ENCODE data around the gene RPL7L1.
"Not testable (repeated sequence)": the region's sequence is repeated elsewhere in the genome, so short reads cannot be mapped to it uniquely, and the experiment has no call there.

The RPL7L1 gene

DNA sequence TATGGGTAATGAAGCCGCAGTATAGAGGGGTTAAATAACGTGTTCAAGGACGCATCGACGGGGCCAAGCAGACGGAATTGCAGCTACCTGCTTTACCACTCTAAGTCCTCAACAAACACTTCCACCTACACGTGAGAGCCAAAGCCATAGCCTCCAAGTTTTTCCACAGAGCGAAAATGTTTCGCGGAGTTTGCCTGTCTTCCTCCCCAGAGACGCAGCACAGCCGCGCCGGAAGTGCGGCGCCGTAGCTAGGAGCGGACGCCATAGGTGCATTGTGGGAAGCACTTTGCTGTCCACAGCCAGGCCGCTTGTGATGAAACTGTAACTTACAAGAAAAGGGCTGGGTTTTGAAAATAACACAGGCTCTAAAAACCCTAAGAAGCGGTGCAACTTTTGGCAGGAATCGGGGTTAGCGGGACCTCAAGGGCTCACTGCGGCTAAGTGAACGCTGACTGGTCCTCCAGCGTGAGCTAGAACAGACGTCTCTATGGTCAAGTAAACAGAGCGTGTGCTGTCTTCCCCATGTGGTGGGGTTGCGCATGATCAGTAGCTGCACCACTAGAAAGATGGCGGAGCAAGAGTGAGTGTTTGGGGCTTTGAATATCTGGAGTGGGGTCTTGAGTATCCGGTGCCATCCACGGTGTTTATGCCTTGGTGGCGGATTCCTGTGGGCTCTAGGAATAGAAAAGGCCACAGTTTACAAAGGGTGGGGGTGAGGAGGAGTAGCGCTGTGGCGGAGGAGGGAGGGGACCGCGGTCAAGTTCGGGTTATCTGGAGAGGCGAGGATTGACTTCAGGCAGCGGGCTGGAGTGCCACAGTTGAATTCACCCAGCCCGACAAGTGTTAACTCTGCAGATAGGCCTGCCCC lies at the start of gene RPL7L1:
TSS of gene RPL7L1 (plus strand) at position 245 of the 868 bp plus-strand sequence. CDS start at position 540, 295 bp downstream.
- DNase-seq (ENCODE audit: low read depth in 2 of 3, low spot score in 1 of 3) = peak; percentile 71 to 74 (median 72)

DNA sequence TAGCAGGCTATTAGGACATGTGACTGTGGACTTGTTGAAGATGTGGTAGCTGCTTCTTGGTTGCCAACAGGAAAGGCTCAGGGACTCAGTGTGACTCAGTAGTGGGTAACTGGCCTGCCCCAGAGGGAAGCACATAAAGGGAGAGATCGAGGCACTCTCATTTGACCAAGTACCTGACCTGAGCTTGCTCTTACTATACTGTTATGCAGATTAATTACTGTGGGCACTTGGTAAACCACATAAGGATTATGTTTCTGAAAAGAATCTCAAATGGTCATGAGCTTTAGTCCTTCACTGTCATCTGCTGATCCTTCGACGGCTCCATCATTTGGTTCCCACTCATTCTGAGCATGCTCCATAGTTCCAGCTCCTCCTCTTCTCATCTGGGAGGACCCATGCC lies 48.2 kb upstream of the RPL7L1 start:
- DNase-seq (ENCODE audit: low read depth in 2 of 3, low spot score in 1 of 3) = no peak

DNA sequence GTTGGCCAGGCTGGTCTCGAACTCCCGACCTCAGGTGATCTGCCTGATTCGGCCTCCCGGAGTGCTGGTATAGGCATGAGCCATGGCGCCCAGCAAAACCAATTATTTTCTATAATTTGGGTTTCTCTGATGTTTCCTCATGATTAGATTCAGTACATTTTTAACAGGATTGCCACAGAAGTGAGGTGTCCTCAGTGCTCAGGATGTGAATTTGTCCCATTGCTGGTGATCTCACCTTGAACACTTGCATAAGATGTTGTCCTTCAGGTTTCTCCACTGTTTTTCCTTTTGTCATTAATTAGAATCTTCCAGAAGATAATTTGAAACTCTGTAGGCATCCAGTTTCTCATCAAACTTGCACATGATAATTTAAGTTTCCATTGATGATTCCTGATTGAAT lies 45.4 kb upstream of the RPL7L1 start:
- no peak for DNase-seq (ENCODE audit: low read depth in 2 of 3, low spot score in 1 of 3)

DNA sequence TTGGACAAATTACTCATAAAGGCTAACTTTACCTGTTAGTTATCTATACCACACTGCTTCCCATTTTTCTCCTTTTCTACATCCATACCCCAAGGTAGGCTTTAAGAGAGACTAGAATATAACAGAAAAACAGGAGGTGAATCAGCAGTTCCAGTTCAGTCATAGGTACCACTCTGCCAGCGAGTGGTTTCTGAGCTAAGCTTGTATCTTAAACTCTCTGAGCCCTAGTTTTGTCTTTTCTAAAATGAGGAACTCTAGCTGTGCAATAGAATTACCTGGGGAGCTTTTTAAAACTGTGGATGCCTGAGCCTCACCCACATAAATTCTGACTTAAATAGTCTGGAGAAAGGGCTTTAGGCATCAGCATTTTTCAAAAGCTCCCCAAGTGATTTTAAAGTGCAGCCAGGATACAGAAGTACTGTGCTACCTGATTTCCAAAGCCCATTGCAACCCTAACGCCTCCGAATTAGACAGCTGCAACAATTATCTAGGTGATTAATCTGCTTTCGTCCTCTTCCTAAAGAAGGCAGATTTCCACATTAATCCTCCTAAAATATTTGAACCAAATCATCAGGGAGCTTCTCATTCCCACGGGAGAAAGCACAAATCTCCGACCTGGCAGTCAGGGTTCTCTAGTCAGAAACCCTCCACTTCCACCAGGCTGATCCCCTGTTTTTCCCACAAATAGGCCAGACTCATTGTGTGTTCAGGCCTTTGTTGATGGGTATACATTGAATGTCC lies 37.4 kb upstream of the RPL7L1 start:
- DNase-seq (ENCODE audit: low read depth in 2 of 3, low spot score in 1 of 3) = no peak

DNA sequence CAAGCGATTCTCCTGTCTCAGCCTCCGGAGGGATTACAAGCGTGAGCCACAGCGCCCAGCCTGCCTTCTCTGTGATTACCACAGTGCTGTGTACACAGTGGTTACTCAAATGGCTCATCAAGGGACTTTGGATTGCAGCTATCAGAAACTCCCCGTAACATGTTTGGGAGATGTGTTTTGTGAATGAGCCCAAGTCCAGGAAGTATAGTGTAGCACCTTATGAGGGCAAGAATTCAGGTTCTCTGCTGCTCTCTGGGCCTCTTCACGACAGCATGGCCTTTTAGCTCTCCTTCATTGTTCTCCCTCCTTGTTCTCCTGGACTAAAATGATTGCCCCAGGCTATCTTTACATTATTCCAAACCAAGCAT lies 34.1 kb upstream of the RPL7L1 start:
- no peak for DNase-seq (ENCODE audit: low read depth in 2 of 3, low spot score in 1 of 3)

DNA sequence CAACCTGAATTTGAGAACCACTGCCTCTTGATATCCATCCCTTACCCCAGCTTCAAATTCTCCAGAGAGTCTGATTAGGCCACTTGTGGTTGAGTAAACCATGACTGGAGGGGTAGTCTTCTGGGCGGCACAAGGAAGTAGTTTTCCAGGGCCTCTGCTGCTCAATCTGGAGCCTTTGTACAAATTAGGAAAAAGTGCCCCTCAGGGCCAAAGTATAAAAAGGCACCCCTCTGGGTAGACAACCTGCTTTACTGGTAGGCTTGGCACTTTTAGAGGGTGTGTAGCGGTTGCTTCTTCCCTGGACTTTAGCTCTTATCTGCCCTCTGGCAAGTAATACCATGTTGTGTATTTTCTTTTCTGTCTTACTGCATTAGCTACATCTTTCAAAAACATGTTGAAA lies 32.9 kb upstream of the RPL7L1 start:
- no peak for DNase-seq (ENCODE audit: low read depth in 2 of 3, low spot score in 1 of 3)

DNA sequence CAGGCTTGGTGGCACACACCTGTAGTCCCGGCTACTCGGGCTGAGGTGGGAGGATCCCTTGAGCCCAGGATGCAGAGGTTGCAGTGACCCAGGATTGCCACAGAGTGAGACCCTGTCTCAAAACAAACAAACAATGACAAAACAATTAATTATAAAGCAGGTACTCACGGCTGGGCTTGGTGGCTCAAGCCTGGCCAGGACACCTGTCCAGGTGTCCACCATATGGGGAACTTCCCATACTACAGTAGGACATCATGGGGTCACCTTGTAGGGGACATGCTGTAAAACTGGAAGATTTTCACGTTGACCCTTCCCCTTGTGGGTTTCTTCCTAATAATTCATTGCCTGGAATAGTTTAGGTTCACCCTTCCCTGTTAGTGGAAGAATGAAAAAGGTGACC lies 30.7 kb upstream of the RPL7L1 start:
- DNase-seq (ENCODE audit: low read depth in 2 of 3, low spot score in 1 of 3) = no peak

DNA sequence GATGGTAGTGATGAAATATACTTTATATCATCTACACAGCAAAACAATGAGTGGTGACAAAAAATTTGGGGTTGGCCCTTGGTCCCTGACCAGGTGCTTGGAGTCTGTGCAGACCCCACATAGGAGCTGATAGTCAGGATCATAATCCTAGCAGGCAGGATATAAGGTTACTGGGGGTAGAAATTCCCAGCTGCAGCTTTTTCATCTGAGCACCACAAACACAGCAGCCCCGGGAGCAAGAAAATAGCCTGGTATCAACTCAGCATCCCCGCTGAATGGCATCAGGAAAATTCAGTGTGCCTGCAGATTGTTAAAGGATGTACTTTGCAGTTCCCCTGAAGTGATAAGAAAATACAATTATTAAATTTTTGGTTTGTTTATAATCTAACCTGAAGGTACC lies 27.8 kb upstream of the RPL7L1 start:
- DNase-seq (ENCODE audit: low read depth in 2 of 3, low spot score in 1 of 3) = no peak

DNA sequence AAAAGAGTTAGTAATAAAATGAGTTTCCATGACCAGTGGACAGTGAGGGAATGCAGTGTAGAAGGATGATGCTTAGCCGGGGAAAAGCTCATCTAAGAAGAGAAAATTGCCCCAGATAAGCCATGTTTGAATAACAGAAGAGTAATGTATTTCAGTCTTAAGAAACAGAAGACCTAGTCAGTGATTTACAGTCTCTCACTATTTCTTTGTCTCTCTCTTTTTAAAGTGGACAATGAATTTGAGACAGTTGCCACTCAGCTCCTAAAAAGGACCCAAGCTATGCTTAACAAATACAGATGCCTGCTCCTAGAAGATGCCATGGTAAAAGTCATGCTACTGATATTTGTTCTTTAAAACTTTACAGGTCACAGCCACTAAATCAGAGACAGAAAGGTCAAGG lies 19.4 kb upstream of the RPL7L1 start:
- DNase-seq (ENCODE audit: low read depth in 2 of 3, low spot score in 1 of 3) = no peak

DNA sequence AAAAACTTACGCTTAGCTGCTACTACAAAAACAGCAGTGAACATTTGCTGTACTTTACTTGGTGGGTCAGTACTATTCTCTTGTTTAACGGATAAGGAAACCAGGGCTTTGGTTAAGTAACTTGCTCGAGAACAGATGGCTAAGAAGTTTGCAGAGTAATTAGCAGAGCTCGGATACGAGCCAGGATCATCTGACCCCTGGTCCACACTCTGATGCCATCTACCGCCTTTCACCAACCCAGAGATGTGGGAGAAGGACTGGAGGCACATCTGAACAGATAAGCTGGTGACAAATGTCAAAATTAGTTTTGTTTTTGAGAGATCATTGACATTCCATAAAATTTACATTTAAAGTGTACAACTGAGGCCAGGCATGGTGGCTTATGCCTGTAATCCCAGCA lies 18.9 kb upstream of the RPL7L1 start:
- no peak for DNase-seq (ENCODE audit: low read depth in 2 of 3, low spot score in 1 of 3)

DNA sequence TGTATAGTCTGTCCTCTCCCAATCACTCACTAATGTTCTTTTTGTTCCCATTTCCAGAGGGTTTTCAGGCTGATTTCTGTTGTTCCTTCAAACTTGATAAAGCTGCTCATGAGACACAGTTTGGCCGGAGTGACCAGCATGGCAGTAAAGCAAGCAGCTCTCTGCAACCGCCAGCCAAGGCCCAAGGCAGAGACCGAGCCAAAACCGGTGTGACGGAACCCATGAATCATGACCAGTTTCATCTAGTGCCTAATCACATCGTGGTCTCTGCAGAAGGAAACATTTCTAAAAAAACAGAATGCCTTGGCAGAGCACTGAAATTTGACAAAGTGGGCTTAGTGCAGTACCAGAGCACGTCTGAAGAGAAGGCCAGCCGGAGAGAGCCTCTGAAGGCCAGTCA lies 14.8 kb upstream of the RPL7L1 start:
- DNase-seq (ENCODE audit: low read depth in 2 of 3, low spot score in 1 of 3) = no peak

DNA sequence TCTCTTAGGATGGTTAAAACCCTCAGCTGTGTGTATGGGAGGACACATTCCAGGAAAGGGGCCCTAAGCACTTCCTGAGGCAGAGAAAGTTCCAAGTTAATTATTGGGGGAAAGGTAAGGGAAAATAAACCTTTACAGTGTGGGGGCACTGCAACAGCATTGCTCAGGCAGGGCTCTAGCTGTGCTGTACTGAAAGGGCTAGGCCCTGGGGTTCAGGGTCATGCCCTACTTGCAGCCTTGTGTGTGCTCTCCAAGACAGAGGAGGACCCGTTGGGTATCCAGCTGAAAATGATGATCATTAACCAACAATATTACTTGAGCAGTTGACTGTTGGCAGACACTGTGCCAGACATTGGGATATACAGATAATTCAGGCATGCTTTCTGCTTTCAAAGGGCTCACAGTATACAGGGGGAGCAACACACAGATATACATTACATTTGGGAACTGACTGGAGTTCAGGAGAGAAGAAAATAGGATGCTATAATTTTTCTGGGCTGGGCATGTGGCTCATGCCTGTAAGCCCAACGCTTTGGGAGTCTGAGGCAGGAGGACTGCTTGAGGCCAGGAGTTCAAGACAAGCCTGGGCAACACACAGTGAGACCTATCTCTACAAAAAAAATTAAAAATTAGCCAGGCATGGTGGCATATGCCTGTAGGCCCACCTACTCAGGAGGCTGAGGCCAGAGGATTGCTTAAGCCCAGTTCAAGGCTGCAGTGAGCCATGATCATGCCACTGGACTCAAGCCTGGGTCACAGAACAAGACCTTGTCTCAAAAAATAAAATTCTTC lies 9.1 kb upstream of the RPL7L1 start:
- no peak for DNase-seq (ENCODE audit: low read depth in 2 of 3, low spot score in 1 of 3)

DNA sequence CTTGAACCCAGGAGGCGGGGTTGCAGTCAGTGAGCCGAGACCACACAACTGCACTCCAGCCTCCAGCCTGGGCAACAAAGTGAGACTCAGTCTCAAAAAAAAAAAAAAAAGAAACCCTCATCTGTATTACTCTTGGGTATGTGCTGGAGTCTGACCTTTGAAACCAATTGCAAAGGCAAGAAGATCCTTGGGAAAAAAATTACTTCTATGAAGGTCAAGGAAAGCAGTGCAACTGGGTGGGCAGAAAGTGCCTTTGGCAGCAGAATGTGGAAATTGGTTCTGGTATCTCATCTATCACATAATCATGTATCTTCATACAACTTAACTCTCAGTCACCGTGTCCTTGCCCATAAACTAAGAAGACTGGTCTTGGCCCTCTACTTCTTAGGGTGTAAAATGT lies 7.7 kb upstream of the RPL7L1 start:
- no peak for DNase-seq (ENCODE audit: low read depth in 2 of 3, low spot score in 1 of 3)

DNA sequence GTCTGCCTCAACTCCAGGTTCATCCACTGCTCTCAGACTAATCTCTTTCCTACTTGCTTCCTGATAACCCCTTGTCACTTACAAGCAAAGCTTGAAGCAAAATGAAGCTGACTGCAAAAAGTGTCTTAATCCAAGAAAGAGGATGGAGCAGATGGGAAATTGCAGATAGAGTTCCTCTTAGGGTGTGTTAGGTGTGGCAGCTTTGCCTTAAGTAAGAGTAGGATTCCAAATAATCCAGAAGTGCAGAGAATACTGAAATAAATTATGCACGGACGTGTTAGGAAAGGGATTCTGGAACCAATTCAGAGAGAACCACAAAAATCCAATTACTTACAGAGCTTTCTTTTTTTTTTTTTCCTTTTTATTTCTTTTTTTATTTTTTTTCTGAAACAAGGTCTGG lies 6.1 kb upstream of the RPL7L1 start:
- DNase-seq (ENCODE audit: low read depth in 2 of 3, low spot score in 1 of 3) = no peak

DNA sequence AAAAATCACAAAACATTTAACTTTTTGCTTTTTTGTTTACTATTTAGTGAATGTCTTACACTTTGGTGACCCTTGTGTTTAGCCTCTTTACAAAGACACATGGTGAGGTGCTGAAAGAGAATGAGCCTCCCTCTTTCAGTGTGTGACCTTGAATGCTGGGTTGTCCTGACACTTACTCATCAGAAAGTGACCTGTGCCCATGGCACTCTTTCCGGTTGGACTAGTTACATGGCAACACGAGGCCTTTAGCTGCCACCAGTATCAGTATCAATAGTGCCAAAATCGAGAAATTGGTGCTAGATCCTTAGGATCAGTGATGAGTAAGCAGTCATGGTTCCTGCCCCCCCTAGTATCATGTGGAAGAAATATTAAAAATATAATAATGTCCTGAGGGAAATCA lies 1.7 kb upstream of the RPL7L1 start:
- no peak for DNase-seq (ENCODE audit: low read depth in 2 of 3, low spot score in 1 of 3)

DNA sequence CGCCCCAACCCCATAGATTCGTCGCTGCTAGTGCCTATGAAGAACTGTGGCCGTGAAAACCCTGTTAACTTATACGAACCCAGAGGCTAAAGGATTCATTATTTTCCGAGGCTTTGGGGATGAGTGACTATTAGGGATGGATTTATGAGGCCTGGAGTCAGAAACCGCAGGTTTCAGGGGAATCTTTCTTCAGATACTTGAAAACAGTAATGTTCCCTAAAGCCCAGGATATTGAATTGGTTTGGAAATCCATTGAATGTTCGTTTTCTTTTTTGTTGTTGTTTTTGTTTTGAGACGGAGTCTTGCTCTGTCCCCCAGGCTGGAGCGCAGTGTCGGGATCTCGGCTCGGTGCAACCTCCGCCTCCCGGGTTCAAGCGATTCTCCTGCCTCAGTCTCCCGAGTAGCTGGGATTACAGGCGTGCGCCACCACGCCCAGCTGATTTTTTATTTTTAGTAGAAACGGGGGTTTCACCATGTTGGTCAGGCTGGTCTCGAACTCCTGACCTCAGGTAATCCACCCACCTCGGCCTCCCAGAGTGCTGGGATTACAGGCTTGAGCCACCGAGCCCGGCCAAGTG lies 913 bp downstream of the RPL7L1 start:
- DNase-seq (ENCODE audit: low read depth in 2 of 3, low spot score in 1 of 3) = not testable (repeated sequence)

DNA sequence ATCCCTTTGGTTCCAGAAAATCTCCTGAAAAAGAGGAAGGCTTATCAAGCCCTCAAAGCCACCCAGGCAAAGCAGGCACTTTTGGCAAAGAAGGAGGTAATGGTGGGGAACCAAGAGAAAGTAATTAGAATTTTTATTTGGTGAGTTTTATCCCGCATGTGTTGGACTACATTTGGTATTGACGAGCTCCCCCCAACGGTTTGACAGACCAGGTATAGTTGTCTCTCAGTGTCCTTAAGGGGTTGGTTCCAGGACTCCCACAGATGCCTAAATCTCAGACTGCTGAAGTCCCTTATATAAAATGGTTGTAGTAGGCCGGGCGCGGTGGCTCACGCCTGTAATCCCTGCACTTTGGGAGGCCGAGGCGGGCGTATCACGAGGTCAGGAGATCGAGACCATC lies 1.5 kb downstream of the RPL7L1 start:
- not testable (repeated sequence) for DNase-seq (ENCODE audit: low read depth in 2 of 3, low spot score in 1 of 3)

DNA sequence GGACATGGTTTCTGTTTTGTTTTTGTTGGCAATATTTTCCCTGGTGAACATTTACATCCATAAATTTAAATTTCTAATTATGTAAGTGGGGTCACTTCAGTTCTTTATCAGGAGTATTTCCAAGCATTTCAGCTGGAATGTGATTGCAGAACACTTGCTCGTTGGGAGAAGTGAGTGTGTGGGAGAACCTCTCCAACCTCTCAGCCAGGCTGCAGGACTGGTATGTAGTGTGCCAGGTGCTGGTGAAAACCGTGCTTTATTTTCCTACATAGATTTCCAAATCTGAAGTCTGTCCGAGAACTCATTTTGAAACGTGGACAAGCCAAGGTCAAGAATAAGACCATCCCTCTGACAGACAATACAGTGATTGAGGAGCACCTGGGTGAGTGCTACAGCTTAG lies 6.3 kb downstream of the RPL7L1 start:
- no peak for DNase-seq (ENCODE audit: low read depth in 2 of 3, low spot score in 1 of 3)

DNA sequence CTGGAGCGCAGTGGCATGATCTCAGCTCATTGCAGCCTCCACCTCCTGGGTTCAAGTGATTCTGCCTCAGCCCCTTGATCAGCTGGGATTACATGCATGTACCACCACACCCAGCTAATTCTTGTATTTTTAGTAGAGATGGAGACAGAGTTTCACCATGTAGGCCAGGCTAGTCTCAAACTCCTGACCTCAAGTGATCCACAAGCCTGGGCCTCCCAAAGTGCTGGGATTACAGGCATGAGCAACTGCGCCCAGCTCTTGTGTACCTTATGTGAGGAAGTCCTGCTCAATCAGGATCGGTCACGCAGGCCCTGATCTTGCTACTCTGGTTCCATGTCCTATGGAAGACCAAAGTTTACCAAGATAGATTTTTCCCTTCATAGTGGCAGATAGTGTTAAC lies 8.8 kb downstream of the RPL7L1 start:
- not testable (repeated sequence) for DNase-seq (ENCODE audit: low read depth in 2 of 3, low spot score in 1 of 3)

DNA sequence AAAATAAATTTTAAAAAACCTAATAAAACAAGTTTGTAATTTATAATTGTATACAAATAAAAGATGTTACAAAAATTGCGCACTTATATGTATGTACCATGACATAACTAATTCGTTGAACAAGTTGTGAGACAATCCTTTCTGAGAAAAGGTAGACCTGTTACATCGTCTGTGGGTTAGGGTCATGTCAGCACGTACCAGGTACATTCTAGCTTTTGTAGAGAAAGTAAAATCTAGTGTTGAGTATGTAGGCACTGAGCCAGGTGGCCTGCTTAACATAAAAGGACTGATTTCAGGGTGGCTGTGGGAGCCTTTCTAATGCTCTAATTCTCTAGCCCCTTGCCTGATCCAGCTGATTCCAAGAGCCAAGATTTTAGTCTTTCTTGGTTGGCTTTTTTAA lies 10.4 kb downstream of the RPL7L1 start:
- no peak for DNase-seq (ENCODE audit: low read depth in 2 of 3, low spot score in 1 of 3)
